Stimulated activated CD8-positive, alpha-beta memory T cell treated with anti-CD3 and anti-CD28 coated beads, Interleukin-12 subunit alpha, Interleukin-12 subunit beta, amount 100 ng/mL, for 24 hours (primary cell): ENCODE results near the gene COL11A2.
"Not testable (repeated sequence)": the region's sequence is repeated elsewhere in the genome, so short reads cannot be mapped to it uniquely, and the experiment has no call there.

Experiments used
- DNase-seq: peaks from one replicate; pipeline ENCODE4 v3.0.0-alpha.2; 2020; ENCODE audit errors: extremely low read depth

The COL11A2 gene

GRCh38 chr6:33192105-33192646, at the start of gene COL11A2:
Gene COL11A2, minus strand, starts transcription at chr6:33192467. Its CDS starts 227 bp downstream, at chr6:33192240.
- DNase-seq = no peak

GRCh38 chr6:33241968-33242367, 49.7 kb upstream of the COL11A2 start:
- no peak for DNase-seq

GRCh38 chr6:33237741-33238140, 45.5 kb upstream of the COL11A2 start:
- no peak for DNase-seq

- no peak for DNase-seq
Measured at GRCh38 chr6:33236852-33237251, 44.6 kb upstream of the COL11A2 start.

- no peak for DNase-seq
Measured at GRCh38 chr6:33236328-33236727, 44.1 kb upstream of the COL11A2 start.

- DNase-seq = no peak
Measured at GRCh38 chr6:33235221-33235634, 43.0 kb upstream of the COL11A2 start.

- not testable (repeated sequence) for DNase-seq
Measured at GRCh38 chr6:33226503-33227120, 34.3 kb upstream of the COL11A2 start.

- DNase-seq = no peak
Measured at GRCh38 chr6:33217681-33218080, 25.4 kb upstream of the COL11A2 start.

- DNase-seq = no peak
Measured at GRCh38 chr6:33217246-33217645, 25.0 kb upstream of the COL11A2 start.

GRCh38 chr6:33216117-33216649, 23.9 kb upstream of the COL11A2 start:
- no peak for DNase-seq

- DNase-seq = no peak
Measured at GRCh38 chr6:33215271-33216116, 23.2 kb upstream of the COL11A2 start.

GRCh38 chr6:33213989-33214335, 21.7 kb upstream of the COL11A2 start:
- DNase-seq = no peak

- DNase-seq = no peak
Measured at GRCh38 chr6:33213166-33213988, 21.1 kb upstream of the COL11A2 start.

- DNase-seq = no peak
Measured at GRCh38 chr6:33212857-33213165, 20.5 kb upstream of the COL11A2 start.

GRCh38 chr6:33211666-33212422, 19.6 kb upstream of the COL11A2 start:
- no peak for DNase-seq

GRCh38 chr6:33211136-33211535, 18.9 kb upstream of the COL11A2 start:
- no peak for DNase-seq

- DNase-seq = no peak
Measured at GRCh38 chr6:33209856-33210255, 17.6 kb upstream of the COL11A2 start.

- peak; percentile 67 for DNase-seq
Measured at GRCh38 chr6:33208091-33208967, 16.1 kb upstream of the COL11A2 start, which contains the start of gene RING1. Gene RING1, plus strand, starts transcription at chr6:33208500. Its CDS starts 323 bp downstream, at chr6:33208823.

GRCh38 chr6:33207552-33208090, 15.4 kb upstream of the COL11A2 start:
- DNase-seq = no peak
